NCI-H1694 treated with DMSO at 0.1 percent for 48 hours (cell line): ENCODE results near the gene USP2.

Source experiments
- DNase-seq: peaks from one replicate; lab custom pipeline; 2025; lab: John Stamatoyannopoulos, UW

USP2 gene

GRCh38 chr11:119376197-119376847 is 5.2 kb downstream of the USP2 start:
- no peak for DNase-seq

GRCh38 chr11:119375337-119376196 is 5.9 kb downstream of the USP2 start:
- no peak for DNase-seq

DNA sequence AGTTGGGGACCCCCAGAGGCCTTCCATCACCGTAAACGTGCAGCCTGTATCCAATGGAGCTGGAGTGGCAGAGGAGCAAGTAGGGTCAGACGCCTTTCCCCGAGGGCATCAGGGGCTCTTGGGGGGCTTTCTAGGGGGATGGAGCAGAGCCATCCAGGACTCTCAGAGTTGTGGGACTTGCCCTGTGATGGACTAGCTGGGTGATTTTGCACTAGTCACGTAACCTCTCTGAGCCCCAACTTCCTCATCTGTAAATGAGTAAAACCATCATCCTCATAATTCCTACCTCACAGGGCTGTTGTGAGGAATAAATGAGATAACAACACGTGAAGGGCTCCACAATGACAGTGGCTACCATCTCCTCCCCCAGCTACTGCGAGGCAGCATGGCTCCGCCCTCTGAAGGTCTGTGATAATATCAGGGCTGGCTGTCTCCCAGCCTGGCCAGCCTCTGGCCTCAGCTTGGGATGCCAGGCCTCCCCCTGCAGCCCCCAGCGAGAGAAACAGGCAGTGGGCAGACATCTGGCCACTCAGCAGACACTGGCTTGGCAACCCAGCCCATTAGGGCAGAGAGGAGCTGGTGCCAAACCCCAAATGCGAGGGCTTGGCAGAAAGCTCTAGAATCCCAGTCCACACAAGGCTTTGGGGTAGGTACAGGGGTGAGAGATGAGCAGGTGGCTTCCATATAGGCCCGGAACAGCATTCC is 6.7 kb downstream of the USP2 start:
- no peak for DNase-seq

DNA sequence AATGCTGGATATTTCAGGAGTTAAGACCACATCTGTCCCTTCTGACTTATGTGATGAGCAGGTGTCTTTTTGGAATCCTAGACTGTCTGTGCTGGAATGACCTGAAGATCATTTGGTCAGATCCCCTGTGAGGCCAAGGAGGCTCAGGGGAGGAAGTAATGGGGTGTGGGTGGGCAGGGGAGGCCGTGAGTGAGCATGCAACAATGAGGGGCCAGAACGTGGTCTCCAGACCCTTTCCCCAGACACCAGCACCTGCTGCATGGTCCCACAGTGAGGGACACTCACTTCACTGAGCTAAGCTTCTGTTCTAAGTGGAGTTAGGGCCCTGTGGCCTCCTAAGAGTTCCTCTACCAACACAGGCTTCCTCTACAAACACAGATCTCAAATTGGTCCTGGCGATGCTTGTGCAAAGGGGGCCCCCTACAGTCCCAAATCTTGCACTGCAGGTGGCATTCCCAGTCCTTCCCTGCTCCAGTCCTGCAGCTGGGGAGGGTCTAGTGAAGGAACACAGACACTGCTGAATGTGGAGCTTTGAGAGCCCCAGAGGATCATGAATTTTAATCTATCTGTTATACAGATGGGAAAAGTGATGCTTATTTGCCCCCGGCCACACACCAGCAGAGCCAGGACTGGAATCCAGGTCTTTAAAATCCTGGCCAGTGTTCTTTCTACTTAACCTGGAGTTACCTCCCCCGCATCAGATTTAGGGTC is 7.4 kb downstream of the USP2 start:
- DNase-seq = peak; percentile 65

GRCh38 chr11:119373059-119373920 is 8.2 kb downstream of the USP2 start:
- no peak for DNase-seq

- DNase-seq = no peak
Measured at GRCh38 chr11:119372260-119373058, 9.0 kb downstream of the USP2 start.

DNA sequence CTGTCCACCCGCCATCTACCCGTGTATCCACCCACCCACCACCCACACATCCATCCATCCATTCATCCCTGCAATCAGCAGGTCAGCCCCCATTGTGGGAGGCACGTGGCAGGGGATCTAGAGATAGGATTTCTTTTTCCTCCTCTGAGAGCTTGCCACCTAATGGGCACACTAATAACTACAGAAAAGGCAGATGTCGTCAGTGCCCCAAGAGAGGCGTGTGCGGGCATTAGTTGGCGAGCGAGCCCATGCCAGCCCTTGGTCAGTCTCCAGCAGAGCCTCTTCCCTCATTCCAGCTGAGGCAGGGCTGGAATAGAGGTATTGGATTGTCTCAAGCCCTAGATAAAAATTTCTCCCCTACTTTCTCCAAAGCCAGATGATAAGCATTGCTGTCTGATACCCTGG is 9.7 kb downstream of the USP2 start:
- peak; percentile 38 for DNase-seq

- no peak for DNase-seq
Measured at GRCh38 chr11:119371067-119371601, 10.4 kb downstream of the USP2 start.

DNA sequence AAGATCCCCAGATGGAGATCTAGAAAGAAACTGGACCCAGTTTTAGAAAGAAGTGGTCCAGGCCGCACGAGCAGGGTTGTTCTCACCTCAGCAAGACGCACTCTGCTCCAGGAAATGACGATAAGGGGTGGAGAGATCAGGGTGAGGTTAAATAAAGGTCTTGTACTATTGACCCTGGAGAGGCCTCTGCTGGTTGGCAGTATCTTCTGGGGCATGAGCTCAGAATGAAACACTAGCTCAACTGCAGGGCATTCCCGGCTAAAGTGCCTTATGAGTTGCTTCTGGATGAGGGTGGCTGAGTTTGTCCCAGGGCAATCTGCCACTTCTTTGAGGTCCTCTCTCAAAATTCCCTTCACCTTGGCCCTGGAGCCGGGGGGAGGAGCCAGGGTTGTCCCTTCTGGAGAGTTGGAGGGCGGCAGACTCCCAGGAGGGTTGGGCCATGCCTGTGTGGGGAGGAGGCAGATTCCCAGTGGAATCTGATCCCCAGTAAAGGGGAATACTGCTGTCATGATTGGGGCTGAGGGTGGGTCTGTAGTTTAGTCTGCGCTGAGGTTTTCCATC is 10.9 kb downstream of the USP2 start:
- DNase-seq = no peak

DNA sequence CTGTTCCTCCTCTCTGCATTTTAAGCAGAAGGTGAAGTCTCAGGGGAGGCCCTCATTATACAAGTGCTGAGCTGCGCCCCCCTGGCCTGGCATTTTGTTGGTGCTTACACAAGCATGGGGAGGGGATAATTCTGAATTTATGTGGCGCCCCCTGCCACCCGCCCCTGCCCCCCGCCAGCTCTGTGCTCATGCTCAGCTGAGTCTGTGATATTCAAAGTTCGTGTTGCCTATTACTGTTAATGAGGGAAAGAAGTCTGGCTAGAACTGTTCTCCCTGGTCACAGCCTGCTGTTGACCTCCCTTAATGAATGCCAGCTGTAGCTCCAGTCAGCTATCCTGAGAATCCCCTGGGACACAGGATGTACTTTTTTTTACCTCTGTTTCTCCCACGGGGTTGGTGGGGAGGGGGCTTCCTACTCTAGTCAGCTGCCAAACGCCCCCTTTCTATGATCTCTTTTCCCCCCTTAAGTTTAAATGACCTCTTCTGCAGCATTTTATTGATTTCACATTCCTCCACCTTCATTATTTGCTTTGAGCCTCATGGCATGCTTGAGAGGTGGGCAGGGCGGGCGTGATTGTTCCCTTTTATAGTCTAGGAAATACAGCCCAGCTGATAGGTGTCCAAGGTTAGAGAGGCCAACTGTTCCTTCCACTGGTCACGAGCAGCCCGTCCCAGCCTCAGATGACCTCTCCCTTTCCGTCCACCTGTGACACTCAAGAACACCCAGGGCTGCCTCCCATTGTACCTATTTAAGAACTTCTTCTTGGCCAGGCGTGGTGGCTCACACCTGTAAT is 12.2 kb downstream of the USP2 start:
- DNase-seq = no peak

DNA sequence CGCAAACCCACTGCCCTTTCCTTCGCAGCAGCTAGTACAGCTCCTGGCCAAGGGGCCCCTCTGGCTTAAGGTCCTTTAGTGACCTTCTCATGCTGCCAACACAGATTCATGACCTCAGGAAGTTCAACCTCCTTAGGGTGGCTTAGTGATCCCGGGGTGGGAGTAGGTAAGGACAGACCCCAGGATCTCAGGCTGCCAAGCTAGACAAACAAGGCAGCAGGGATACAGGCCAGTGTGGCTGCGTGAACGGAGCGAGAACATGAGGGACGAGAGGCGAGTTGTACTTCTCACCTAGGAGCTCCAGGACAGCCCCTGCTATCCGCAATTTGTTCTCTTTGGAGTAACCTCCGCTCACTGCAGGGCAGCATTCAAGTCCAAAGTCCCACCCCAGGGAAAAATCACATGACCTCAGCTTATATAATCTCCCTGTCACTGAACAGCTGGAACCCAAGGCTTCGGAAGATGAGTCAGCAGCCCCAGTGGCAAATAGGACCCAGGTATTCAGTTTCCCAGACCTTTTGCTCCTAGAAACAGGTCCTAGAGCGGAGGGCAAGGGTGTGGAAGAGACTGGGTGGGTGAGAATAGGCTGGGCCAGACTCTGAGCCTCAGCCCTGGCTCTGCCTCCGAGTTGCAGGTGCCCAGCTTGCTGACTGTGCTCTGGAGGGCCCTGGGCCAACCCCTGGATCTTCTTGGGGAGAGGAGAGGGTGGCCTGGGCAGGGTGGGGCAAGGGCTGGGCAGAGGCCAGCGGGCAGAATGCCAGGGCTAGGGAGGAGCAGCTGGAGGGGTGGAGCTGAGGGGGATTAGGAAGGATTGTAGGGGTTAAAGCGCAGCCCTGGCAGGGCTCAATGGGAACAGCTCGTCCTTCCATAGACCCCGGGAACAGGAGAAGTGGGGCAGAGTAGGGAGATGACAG is 13.1 kb downstream of the USP2 start:
- DNase-seq = peak; percentile 53

GRCh38 chr11:119367661-119368120 is 13.8 kb downstream of the USP2 start:
- DNase-seq = no peak

- DNase-seq = no peak
Measured at GRCh38 chr11:119366690-119367620, 14.5 kb downstream of the USP2 start.

GRCh38 chr11:119365071-119365591 is 16.4 kb downstream of the USP2 start:
- DNase-seq = no peak

DNA sequence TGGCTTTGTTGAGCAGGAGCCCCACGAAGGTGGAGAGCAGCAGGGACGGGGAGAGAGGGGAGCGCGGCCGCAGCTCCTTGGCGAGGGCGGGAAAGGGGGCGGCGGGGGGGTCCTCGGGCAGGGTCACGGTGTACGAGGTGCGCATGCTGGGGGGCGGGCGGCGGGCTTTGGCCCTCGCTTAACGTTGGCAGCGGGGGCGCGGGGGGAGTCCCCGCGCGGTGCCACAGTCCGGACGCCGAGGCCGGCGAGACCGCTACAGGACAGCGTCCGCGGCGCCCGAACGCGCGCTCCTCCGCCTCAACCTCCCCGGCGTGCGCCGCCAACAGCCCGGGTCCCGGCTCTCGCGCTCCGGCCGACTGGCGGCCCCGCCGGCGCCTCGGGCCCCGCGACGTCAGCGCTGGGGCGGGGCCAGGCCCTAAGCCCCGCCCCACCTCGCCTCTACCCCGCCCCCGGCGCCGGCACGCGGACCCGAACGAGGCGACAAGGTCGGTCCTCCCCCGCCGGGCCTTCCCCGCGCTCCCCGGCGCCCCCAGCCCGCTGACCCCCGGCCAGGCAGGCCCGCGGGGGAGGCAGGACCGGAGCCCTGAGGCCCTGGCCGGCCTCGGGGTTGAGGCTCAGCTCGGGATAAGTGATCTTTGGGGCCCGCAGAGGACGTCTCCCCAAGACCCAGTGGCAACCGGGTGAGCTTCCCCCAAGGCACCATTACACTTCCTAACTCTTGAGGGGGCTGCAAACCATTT is 17.5 kb downstream of the USP2 start:
- DNase-seq = no peak
